HG03135 (cell line): ENCODE measurements around the gene THSD7B.
"Not testable (repeated sequence)": the region's sequence is repeated elsewhere in the genome, so short reads cannot be mapped to it uniquely, and the experiment has no call there.

Experiments
- ATAC-seq: cut with Tn5 transposase; IDR thresholded peaks from one replicate; pipeline ENCODE4 v1.9.1; 2021; ENCODE audit warnings: mild to moderate bottlenecking, moderate library complexity; ENCODE audit not compliant: unreplicated experiment

The THSD7B gene

DNA sequence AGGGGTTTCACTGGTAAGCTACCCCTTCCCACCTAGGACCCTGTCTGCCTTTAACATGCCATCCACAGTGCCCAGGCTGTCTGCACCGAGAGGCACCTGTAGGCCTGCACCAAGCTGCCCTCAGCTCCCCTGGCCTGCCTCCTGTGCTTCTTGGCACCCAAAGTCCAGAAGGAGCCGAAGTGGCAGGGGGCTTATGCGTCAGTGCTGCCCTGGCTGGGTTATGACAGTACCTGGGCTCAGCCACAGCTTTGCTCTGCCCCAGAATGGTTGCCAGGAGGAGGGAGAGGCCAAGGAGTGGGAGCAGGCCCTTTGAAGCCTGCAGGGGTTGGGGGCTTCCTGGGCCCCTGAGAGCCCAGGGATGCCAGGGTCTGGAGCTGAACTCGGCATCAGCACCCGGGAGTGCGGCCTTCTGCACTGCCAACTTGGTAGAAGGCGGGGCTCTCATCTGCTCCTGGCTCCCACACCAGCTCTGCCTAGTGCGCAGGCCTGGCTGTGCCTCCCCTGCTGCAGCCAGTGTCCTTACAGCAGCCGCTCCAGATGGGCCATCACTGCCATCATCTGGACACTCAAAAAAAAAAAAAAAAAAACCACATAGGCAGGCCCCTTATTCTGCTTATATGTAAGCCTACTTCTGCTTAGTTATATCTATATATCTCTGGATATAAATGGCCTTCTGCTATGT is 155.4 kb downstream of the THSD7B start:
- no peak for ATAC-seq

GRCh38 chr2:136927156-136927555 is 161.8 kb downstream of the THSD7B start:
- ATAC-seq: no peak

DNA sequence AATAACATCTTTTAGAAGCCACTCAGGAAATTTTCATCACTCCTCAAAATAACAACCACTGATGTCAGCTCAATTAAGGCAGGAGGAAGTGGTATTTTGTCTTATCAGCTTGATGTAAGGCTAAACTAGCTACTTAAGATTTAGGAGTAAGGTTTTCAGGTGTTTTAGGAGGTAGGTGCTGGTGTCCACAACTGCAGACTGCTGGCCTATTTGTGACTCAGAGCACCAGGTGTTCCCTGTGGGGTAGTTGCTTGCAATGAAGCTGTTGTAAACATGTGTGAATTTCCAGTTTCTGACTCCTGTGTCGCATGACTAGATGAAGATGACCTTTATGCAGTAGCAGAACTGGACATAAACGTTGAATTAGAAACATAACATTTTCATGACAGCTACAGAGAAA is 164.2 kb downstream of the THSD7B start:
- ATAC-seq: no peak

- no peak for ATAC-seq
These were observed 167.4 kb downstream of the THSD7B start for GRCh38 chr2:136932700-136933099.

- no peak for ATAC-seq
These were observed 169.8 kb downstream of the THSD7B start for GRCh38 chr2:136935119-136935518.

GRCh38 chr2:136956050-136956449 is 190.7 kb downstream of the THSD7B start:
- no peak for ATAC-seq

DNA sequence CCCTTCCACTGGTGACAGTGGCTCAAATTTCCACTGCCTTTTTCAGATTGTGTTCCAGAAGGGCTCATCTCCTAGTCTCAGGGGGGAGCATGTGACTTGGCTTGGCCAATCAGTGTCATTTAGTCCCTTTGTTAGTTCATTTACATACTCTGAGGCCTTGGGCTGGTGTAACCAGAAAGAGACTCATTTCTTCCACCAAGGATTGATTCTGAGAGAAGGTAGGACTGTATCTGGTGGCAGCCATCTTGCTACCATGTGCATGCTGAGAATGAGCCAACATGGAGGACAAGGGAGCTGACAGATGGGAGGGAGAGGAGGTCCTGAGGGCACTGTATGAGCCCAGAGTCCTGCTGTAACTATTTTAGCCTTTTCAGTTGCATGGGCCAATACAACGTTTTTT is 191.7 kb downstream of the THSD7B start:
- ATAC-seq: no peak

DNA sequence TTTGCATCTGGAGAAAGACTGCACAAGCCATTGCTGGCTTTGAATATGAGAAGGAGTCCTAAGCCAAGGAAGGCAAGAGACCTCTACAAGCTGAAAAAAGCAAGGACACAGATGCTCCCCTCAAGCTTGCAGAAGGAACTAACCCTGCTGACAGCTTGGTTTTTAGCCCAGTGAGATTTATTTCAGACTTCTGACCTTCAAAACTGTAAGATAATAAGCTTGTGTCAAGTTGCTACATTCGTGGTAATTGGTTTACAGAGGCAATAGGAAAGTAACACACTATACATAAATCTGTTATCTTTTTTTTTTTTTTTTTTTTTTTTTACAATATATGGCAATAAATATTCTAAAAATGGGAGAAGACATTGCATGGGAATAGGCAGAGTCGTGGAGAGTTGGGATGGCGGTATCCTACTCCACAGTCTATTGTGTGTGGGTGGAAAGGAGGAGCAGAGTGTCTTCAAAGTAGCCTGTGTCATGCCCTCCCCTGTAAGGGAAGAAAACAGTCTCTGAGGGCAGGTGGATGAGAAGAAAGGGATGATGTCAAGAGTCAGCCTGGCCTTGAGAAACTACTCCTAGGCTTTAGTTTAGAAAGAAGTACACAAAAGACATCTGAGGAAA is 196.9 kb downstream of the THSD7B start:
- ATAC-seq: no peak

DNA sequence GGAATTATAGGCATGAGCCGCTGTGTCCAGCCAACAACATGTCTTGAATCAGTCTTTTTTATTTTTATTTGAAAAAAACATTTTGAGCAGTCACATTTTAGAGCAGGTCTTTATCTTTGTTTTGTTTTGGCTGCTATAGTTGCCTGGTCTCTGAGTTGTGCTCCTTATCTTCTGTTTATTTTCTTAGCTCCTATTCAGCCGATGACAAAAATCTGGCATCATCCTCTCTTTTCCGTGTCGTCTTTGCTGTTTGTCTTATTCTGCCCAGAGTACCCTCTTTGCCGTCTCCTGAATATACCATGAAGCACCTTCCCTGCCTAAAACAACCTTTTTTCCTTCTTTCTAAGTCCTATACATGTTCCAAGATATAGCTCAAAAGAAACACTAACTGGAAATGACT is 201.1 kb downstream of the THSD7B start:
- ATAC-seq: no peak

GRCh38 chr2:136980303-136980702 is 215.0 kb downstream of the THSD7B start:
- ATAC-seq: no peak

- not testable (repeated sequence) for ATAC-seq
These were observed 216.3 kb downstream of the THSD7B start for GRCh38 chr2:136981689-136982088.

GRCh38 chr2:136985044-136985443 is 219.7 kb downstream of the THSD7B start:
- ATAC-seq: no peak

GRCh38 chr2:136986605-136987221 is 221.4 kb downstream of the THSD7B start:
- no peak for ATAC-seq

DNA sequence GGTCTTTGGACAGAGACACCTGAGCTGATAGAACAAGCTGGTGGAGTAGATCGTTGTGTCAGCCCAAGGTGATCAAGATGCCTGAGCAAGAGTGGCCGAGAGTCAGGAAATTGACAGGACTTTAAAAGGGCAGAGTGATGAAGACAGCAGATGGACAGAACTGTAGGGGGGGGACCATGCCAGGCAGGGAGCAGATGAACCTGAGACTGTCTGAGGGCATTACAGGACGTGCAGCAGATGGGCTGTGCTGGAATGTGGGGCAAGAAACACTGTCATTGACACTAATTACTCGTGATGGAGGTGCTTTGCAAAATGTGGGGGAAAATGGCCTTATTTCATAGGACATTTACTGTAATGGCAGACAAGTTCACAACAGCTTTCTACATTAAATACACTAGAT is 225.0 kb downstream of the THSD7B start:
- ATAC-seq: no peak

DNA sequence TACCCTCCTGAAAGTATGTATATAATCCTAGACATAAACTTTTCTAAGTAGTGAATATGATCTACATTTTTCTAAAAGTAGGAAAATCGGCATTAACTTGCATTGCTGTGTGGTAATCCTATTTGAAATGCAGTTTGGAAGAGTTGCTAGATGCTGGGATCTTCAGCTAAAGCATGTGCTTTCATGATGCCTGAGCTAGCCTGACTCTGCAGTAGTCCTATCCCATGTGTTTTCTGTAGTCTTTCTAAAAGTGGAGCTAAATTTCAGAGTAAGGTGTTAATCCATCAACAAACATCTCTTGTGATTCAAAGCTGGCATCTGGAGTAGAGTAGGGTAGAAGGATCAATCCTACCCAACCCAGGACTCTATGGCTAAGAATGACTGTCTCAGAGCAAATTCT is 229.4 kb downstream of the THSD7B start:
- ATAC-seq: no peak

GRCh38 chr2:136997557-136997956 is 232.2 kb downstream of the THSD7B start:
- no peak for ATAC-seq

- ATAC-seq: no peak
These were observed 235.5 kb downstream of the THSD7B start for GRCh38 chr2:137000811-137001210.

GRCh38 chr2:137002896-137003295 is 237.6 kb downstream of the THSD7B start:
- no peak for ATAC-seq

DNA sequence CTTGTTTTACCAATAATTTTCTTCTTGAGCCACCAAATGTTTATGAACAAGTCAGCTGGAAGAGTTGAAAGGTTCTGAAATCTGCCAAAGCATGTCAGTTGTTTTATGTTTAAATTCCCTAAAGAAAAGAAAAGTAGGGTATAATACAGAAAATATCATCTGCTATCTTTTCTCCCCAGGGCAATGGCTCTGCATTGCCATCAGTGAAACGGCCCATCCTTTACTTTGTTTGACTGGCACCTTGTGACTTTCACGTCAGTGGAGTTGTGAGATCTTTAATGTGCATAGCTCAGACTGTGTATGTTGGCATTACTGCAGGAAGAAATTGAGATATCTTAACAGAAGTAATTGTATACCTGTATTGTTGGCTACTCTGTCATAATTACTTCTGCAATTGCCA is 239.9 kb downstream of the THSD7B start:
- ATAC-seq: no peak

DNA sequence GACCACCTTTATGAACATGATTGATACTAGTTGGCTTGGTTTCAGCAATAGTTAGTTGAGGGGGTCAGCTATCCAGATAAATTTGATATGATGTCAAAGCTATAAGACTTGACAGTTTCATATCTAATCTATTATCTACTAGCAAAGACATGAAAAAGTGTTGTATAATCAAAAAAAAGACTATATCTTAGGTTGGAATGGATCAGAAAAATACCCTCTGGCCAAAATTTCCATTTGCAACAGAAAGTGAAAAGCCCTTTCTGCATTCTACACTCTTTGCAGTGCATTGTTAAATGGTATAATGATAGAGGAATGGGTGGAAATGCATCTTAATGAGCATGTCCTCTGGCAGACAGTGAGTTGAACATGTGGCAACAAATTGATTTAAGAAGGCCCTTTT is 242.6 kb downstream of the THSD7B start:
- no peak for ATAC-seq

DNA sequence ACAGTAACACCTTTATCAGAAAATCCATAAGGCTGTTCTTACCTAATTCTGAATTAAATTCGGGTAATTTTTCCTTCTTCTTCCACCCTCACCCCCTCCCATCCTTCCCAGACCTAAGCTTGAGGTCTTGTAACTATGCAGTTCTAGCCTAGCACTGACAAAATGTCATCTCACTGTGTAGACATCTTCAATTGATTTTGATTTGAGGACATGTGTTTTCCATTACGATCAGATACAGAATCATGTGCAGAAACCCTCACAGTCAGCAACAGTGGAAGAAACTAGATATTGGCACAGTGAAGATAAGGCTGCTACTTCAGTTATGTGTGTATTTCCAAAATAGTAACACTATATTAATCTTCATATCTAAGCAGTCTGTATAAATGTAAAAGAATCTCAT is 244.6 kb downstream of the THSD7B start:
- no peak for ATAC-seq

DNA sequence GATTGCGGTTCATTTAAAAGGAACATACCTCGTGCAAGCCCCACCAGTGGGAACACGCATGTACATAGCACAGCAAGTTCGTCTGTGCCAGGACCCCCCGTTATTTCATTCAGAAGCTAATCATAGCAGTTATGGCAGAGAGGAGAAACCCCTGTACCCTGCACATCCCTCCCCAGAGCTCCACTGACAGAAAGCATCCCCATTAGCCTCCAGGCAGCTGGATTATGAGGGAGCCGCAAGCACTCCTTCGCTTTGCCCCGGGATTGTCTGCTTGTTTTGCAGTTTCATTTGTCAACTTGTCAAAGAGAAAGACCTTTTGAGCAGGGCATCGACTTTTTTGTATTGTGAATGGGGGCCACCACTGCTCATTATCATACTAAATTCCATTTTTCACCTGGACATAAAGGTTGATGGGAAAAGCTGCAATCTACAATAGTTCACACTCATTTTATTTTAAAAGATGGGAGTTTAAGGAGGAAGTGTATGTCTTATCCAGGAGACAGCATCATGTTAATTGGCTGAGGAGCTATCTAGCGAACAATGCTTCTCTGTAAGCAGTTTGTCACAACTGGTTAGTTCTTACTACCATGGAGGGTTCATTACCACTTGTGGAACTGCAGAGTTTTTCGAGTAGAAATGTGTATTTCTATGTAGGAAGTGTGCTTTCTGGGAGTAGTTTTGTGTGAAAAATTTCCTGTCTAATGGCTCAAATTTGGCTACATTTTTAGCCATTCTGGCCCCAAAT is 255.3 kb downstream of the THSD7B start:
- ATAC-seq: no peak
